Activated CD8-positive, alpha-beta T cell treated with anti-CD3 and anti-CD28 coated beads for 36 hours (primary cell): Measurements from ENCODE around the gene AASDH. TPM values are rescaled to one million over a fixed set of nuclear protein-coding genes. Genes with fewer than 3 reads are reported as not detected.

Experiments used
- ATAC-seq: fragments of 200-7000 bp; cut with Tn5 transposase; one replicate; pipeline ENCODE4 v1.10.0; 2021; ENCODE audit warnings: mild to moderate bottlenecking, moderate library complexity
- CTCF ChIA-PET: fragments of 350-600 bp; sonication (Branson Sonifier 250); formaldehyde crosslinking; loops from one replicate; lab custom pipeline; 2021; ENCODE audit warnings: antibody characterized with exemption; lab: Charles Lee
- POLR2A ChIA-PET: fragments of 350-600 bp; sonication (Branson Sonifier 250); formaldehyde crosslinking; loops from one replicate; lab custom pipeline; 2021; ENCODE audit warnings: antibody characterized with exemption; lab: Charles Lee
- DNase-seq: peaks from one replicate; pipeline ENCODE4 v3.0.0-alpha.2; 2020
- H3K27ac Mint-ChIP-seq: one replicate; pipeline ENCODE4 v1.8.0; 2021; ENCODE audit warnings: mild to moderate bottlenecking, mixed read lengths
- H3K27me3 Mint-ChIP-seq: one replicate; pipeline ENCODE4 v1.8.0; 2021; ENCODE audit warnings: mixed read lengths
- H3K36me3 Mint-ChIP-seq: one replicate; pipeline ENCODE4 v1.8.0; 2021; ENCODE audit warnings: low read depth, mixed read lengths
- H3K4me1 Mint-ChIP-seq: one replicate; pipeline ENCODE4 v1.8.0; 2021; ENCODE audit warnings: low read depth, mixed read lengths
- H3K4me3 Mint-ChIP-seq: one replicate; pipeline ENCODE4 v1.8.0; 2021; ENCODE audit warnings: mild to moderate bottlenecking, moderate library complexity, mixed read lengths
- H3K9me3 Mint-ChIP-seq: one replicate; pipeline ENCODE4 v1.8.0; 2021; ENCODE audit warnings: mixed read lengths
- intact Hi-C: fragments of 100-400 bp; cut with micrococcal nuclease; formaldehyde crosslinking; loops from one replicate; pipeline ENCODE4 v1.10.0; 2022
- total RNA-seq, 2 experiments: library from RNA; stranded (reverse); gene quantifications; one replicate each; pipeline ENCODE4 v1.2.3, GENCODE V29; 2021
- TF ChIP-seq, protein P1 (sequence below): fragments of 200-600 bp; IDR thresholded peaks from one replicate; pipeline ENCODE4 v1.8.0; 2022; ENCODE audit warnings: antibody characterized with exemption, mild to moderate bottlenecking

The AASDH gene
- total RNA-seq, 2 experiments from 2014 or later, result 14.5 to 14.7 TPM

- H3K9me3 Mint-ChIP-seq, result no peaks in the 10 kb centered on the region
- POLR2A ChIA-PET, result no interaction called here
- intact Hi-C loops, result loop anchor here (5.0 to 10.0 kb wide), 3 partner anchors 167 to 354 kb away; partner anchors contain the start of gene CEP135
- peaks cover 2% of the 10 kb centered on the region for H3K27me3 Mint-ChIP-seq
- peaks cover 4% of the 10 kb centered on the region for H3K4me1 Mint-ChIP-seq
- ATAC-seq, result peak; percentile 95
- TF ChIP-seq, protein P1, sequence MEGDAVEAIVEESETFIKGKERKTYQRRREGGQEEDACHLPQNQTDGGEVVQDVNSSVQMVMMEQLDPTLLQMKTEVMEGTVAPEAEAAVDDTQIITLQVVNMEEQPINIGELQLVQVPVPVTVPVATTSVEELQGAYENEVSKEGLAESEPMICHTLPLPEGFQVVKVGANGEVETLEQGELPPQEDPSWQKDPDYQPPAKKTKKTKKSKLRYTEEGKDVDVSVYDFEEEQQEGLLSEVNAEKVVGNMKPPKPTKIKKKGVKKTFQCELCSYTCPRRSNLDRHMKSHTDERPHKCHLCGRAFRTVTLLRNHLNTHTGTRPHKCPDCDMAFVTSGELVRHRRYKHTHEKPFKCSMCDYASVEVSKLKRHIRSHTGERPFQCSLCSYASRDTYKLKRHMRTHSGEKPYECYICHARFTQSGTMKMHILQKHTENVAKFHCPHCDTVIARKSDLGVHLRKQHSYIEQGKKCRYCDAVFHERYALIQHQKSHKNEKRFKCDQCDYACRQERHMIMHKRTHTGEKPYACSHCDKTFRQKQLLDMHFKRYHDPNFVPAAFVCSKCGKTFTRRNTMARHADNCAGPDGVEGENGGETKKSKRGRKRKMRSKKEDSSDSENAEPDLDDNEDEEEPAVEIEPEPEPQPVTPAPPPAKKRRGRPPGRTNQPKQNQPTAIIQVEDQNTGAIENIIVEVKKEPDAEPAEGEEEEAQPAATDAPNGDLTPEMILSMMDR, result peak; percentile 97
- no peak overlapping the region for H3K27ac Mint-ChIP-seq
- H3K4me3 Mint-ChIP-seq, result no peak overlapping the region
- CTCF ChIA-PET, result interaction anchor here (0.6 to 1.9 kb wide), 9 partner anchors 12 to 413 kb away, joined by 3 to 15 read pairs (median 3); partner anchors contain the start of gene CEP135
- H3K36me3 Mint-ChIP-seq, result no peaks in the 10 kb centered on the region
- DNase-seq, result peak; percentile 80
Observed at GRCh38 chr4:56301181-56301996, 85.9 kb downstream of the AASDH start.

DNA sequence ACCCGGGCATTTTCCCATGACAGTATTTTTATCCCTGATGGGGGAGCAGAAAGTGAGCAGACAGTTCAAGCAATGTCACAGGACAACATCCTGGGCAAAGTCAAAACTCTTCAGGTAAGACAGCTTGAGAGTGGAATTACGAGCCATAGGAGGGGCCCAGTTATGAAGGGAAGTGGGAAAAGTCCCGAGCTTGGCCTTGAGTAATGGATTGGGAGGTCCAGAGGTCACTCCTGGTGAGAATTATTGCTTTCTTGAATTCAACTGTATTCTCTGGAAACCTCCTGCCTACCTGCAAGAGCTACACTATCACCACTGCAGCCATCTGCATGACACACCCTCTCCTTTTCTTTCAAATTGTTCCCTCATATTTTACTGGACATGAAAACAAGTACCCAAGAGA lies 89.1 kb downstream of the AASDH start:
- no peak for ATAC-seq
- no peaks in the 10 kb centered on the region for H3K9me3 Mint-ChIP-seq
- no peak overlapping the region for H3K4me3 Mint-ChIP-seq
- H3K27ac Mint-ChIP-seq, result no peak overlapping the region
- H3K36me3 Mint-ChIP-seq, result no peaks in the 10 kb centered on the region
- peaks cover 4% of the 10 kb centered on the region for H3K4me1 Mint-ChIP-seq
- intact Hi-C loops, result no loop called here
- ChIA-PET POLR2A (no interaction called here), CTCF (interaction anchor here (0.8 to 1.2 kb wide), 2 partner anchors 167 to 350 kb away, joined by 3 read pairs; partner anchors contain the start of gene CEP135)
- peaks cover 2% of the 10 kb centered on the region for H3K27me3 Mint-ChIP-seq
- TF ChIP-seq, protein P1, result no peak
- no peak for DNase-seq

- Mint-ChIP-seq H3K27me3 (peaks cover 2% of the 10 kb centered on the region), H3K9me3 (no peaks in the 10 kb centered on the region), H3K27ac (no peak overlapping the region), H3K4me3 (no peak overlapping the region), H3K4me1 (peaks cover 4% of the 10 kb centered on the region), H3K36me3 (no peaks in the 10 kb centered on the region)
- ChIA-PET CTCF (interaction anchor here (1.2 kb wide), 1 partner anchor 167 kb away, joined by 3 read pairs; no protein-coding TSS in a partner anchor), POLR2A (no interaction called here)
- intact Hi-C loops, result no loop called here
- TF ChIP-seq, protein P1, result no peak
- ATAC-seq, result no peak
- no peak for DNase-seq
Observed at GRCh38 chr4:56297776-56298175, 89.5 kb downstream of the AASDH start.

- no peak overlapping the region for H3K27ac Mint-ChIP-seq
- intact Hi-C loops, result no loop called here
- POLR2A ChIA-PET, result interaction anchor here (0.6 kb wide), 1 partner anchor 620 kb away, joined by 3 read pairs; no protein-coding TSS in a partner anchor
- no peak for ATAC-seq
- no peak for DNase-seq
- H3K4me3 Mint-ChIP-seq, result no peak overlapping the region
- TF ChIP-seq, protein P1, result no peak
- H3K27me3 Mint-ChIP-seq, result no peaks in the 10 kb centered on the region
- CTCF ChIA-PET, result no interaction called here
- no peaks in the 10 kb centered on the region for H3K9me3 Mint-ChIP-seq
- peaks cover 4% of the 10 kb centered on the region for H3K4me1 Mint-ChIP-seq
- no peaks in the 10 kb centered on the region for H3K36me3 Mint-ChIP-seq
Observed at GRCh38 chr4:56296526-56296925, 90.8 kb downstream of the AASDH start.

GRCh38 chr4:56293121-56293520 lies 94.2 kb downstream of the AASDH start:
- H3K9me3 Mint-ChIP-seq, result no peaks in the 10 kb centered on the region
- intact Hi-C loops, result no loop called here

More at GRCh38 chr4:56293121-56293520, 94.2 kb downstream of the AASDH start:
- ChIA-PET POLR2A (no interaction called here), CTCF (no interaction called here)
- Mint-ChIP-seq H3K4me1 (peaks cover 10% of the 10 kb centered on the region), H3K27me3 (no peaks in the 10 kb centered on the region), H3K27ac (no peak overlapping the region), H3K36me3 (no peaks in the 10 kb centered on the region), H3K4me3 (no peak overlapping the region)
- TF ChIP-seq, protein P1, result no peak
- no peak for DNase-seq
- no peak for ATAC-seq
